H9 (cell line): ENCODE data around the gene TYRP1. TPM values are rescaled to one million over a fixed set of nuclear protein-coding genes. Genes with fewer than 3 reads are reported as not detected.

ENCODE experiments used
- DNase-seq: peaks from one replicate; pipeline ENCODE4 v3.0.0-alpha.2; 2017
- H2AFZ ChIP-seq: one replicate; pipeline ENCODE4 v1.6.1; 2013; ENCODE audit warnings: mild to moderate bottlenecking, low read length, control low read depth, moderate library complexity
- H2AK5ac ChIP-seq: 2 replicates; pipeline ENCODE4 v1.6.1; 2013; ENCODE audit warnings: low read length, control low read depth, mixed read lengths; ENCODE audit not compliant: insufficient read length
- H2BK120ac ChIP-seq: one replicate; pipeline ENCODE4 v1.6.1; 2013; ENCODE audit warnings: low read depth, mild to moderate bottlenecking, low read length, control low read depth, inconsistent platforms; ENCODE audit not compliant: poor library complexity, severe bottlenecking
- H2BK12ac ChIP-seq: 2 replicates; pipeline ENCODE4 v1.6.1; 2013; ENCODE audit warnings: low read length, control low read depth, mixed read lengths, low read depth; ENCODE audit not compliant: insufficient read length
- H2BK15ac ChIP-seq: 2 replicates; pipeline ENCODE4 v1.6.1; 2013; ENCODE audit warnings: low read depth, low read length, control low read depth
- H2BK20ac ChIP-seq: one replicate; pipeline ENCODE4 v1.6.1; 2013; ENCODE audit warnings: low read depth, mild to moderate bottlenecking, low read length, control low read depth, inconsistent platforms; ENCODE audit not compliant: poor library complexity, severe bottlenecking
- H2BK5ac ChIP-seq: 2 replicates; pipeline ENCODE4 v1.6.1; 2013; ENCODE audit warnings: low read length, control low read depth, mixed read lengths; ENCODE audit not compliant: insufficient read length
- H3K14ac ChIP-seq: 2 replicates; pipeline ENCODE4 v1.6.1; 2013; ENCODE audit warnings: low read length, control low read depth; ENCODE audit not compliant: insufficient read depth
- H3K18ac ChIP-seq: 2 replicates; pipeline ENCODE4 v1.6.1; 2013; ENCODE audit warnings: low read depth, mild to moderate bottlenecking, mixed read lengths, low read length, control low read depth; ENCODE audit not compliant: insufficient read length
- H3K23ac ChIP-seq: 2 replicates; pipeline ENCODE4 v1.6.1; 2013; ENCODE audit warnings: low read length, control low read depth, mixed read lengths, low read depth; ENCODE audit not compliant: insufficient read length
- H3K23me2 ChIP-seq: 2 replicates; pipeline ENCODE4 v1.6.1; 2013; ENCODE audit warnings: low read depth, mild to moderate bottlenecking, mixed read lengths, low read length, control low read depth; ENCODE audit not compliant: insufficient read length, poor library complexity, severe bottlenecking
- H3K27ac ChIP-seq: 2 replicates; pipeline ENCODE4 v1.5.1; 2013; ENCODE audit warnings: low read length, control low read depth, mixed read lengths, low read depth; ENCODE audit not compliant: insufficient read length
- H3K27me3 ChIP-seq: 2 replicates; pipeline ENCODE4 v1.6.1; 2013; ENCODE audit warnings: low read length, control low read depth, inconsistent platforms; ENCODE audit not compliant: insufficient read depth
- H3K4ac ChIP-seq: 2 replicates; pipeline ENCODE4 v1.6.1; 2013; ENCODE audit warnings: low read depth, mild to moderate bottlenecking, control low read depth, inconsistent platforms, low read length, moderate library complexity
- H3K4me1 ChIP-seq: 2 replicates; pipeline ENCODE4 v1.6.1; 2013; ENCODE audit warnings: low read length, control low read depth, inconsistent platforms; ENCODE audit not compliant: insufficient read depth
- H3K4me2 ChIP-seq: 2 replicates; pipeline ENCODE4 v1.6.1; 2013; ENCODE audit warnings: low read length, control low read depth, mixed read lengths; ENCODE audit not compliant: insufficient read length, insufficient read depth
- H3K56ac ChIP-seq: 2 replicates; pipeline ENCODE4 v1.6.1; 2013; ENCODE audit warnings: low read depth, mild to moderate bottlenecking, mixed read lengths, low read length, control low read depth; ENCODE audit not compliant: insufficient read length
- H3K79me1 ChIP-seq: 2 replicates; pipeline ENCODE4 v1.6.1; 2013; ENCODE audit warnings: low read depth, mild to moderate bottlenecking, moderate library complexity, low read length, control low read depth, inconsistent platforms; ENCODE audit not compliant: insufficient read depth, poor library complexity, severe bottlenecking
- H3K79me2 ChIP-seq: 2 replicates; pipeline ENCODE4 v1.6.1; 2013; ENCODE audit warnings: low read length, control low read depth, inconsistent platforms; ENCODE audit not compliant: insufficient read depth
- H3K9ac ChIP-seq: 2 replicates; pipeline ENCODE4 v1.6.1; 2013; ENCODE audit warnings: low read length, control low read depth, mixed read lengths; ENCODE audit not compliant: insufficient read length; ENCODE audit errors: extremely low read depth
- H3K9me3 ChIP-seq: one replicate; pipeline ENCODE4 v1.6.1; 2013; ENCODE audit warnings: low read depth, low read length, inconsistent platforms; ENCODE audit not compliant: control insufficient read depth
- H3T11ph ChIP-seq: one replicate; pipeline ENCODE4 v1.6.1; 2013; ENCODE audit warnings: mild to moderate bottlenecking, low read length, control low read depth, inconsistent platforms
- H4K20me1 ChIP-seq: one replicate; pipeline ENCODE4 v1.6.1; 2013; ENCODE audit not compliant: control insufficient read depth, insufficient read length, insufficient read depth
- H4K5ac ChIP-seq: 2 replicates; pipeline ENCODE4 v1.6.1; 2013; ENCODE audit warnings: low read depth, mild to moderate bottlenecking, mixed read lengths, low read length, control low read depth; ENCODE audit not compliant: insufficient read length
- H4K8ac ChIP-seq: replicated peaks from 2 replicates; pipeline ENCODE4 v1.6.1; 2013; ENCODE audit warnings: low read length, control low read depth, mixed read lengths, low read depth; ENCODE audit not compliant: insufficient read length
- H4K91ac ChIP-seq: 2 replicates; pipeline ENCODE4 v1.6.1; 2013; ENCODE audit warnings: low read depth, mild to moderate bottlenecking, moderate library complexity, mixed read lengths, low read length, control low read depth; ENCODE audit not compliant: insufficient read length
- H3K27ac Mint-ChIP-seq, 3 experiments: 2 replicates in 2 of 3; 3 replicates in 1 of 3; pipeline ENCODE4 v1.8.0; 2020 to 2021; ENCODE audit warnings: mixed read lengths in 3 of 3, mild to moderate bottlenecking in 1 of 3, moderate library complexity in 1 of 3
- H3K27me3 Mint-ChIP-seq: 2 replicates; pipeline ENCODE4 v1.8.0; 2021; ENCODE audit warnings: low read depth, mild to moderate bottlenecking, moderate library complexity, mixed read lengths
- H3K36me3 Mint-ChIP-seq, 3 experiments: 2 replicates in 2 of 3; 3 replicates in 1 of 3; pipeline ENCODE4 v1.8.0; 2020 to 2021; ENCODE audit warnings: low read depth in 3 of 3, mixed read lengths in 3 of 3; ENCODE audit not compliant: insufficient read depth in 1 of 3
- H3K4me1 Mint-ChIP-seq, 2 experiments: 2 replicates each; pipeline ENCODE4 v1.8.0; 2020; ENCODE audit warnings: mixed read lengths in 2 of 2
- H3K4me3 Mint-ChIP-seq, 2 experiments: 2 replicates in 1 of 2; 3 replicates in 1 of 2; pipeline ENCODE4 v1.8.0; 2020 to 2021; ENCODE audit warnings: mild to moderate bottlenecking in 2 of 2, mixed read lengths in 2 of 2, moderate library complexity in 1 of 2
- H3K9me3 Mint-ChIP-seq, 2 experiments: 2 replicates in 1 of 2; 3 replicates in 1 of 2; pipeline ENCODE4 v1.8.0; 2020; ENCODE audit warnings: mild to moderate bottlenecking in 2 of 2, mixed read lengths in 2 of 2, moderate library complexity in 1 of 2
- total RNA-seq: library from RNA; stranded (reverse); gene quantifications from 2 replicates; pipeline ENCODE4 v1.2.1, GENCODE V29; 2021
- TF ChIP-seq, protein P1 (sequence below): fragments of 200-600 bp; sonication (generic); conservative IDR thresholded peaks from 3 replicates; pipeline ENCODE4 v1.8.0; 2021; ENCODE audit warnings: antibody characterized with exemption, mild to moderate bottlenecking

The TYRP1 gene
- total RNA-seq, 1 experiment from 2014 or later, result not detected

GRCh38 chr9:12748954-12749353 is 55.8 kb downstream of the TYRP1 start:
- Mint-ChIP-seq H3K27me3 (no peaks in the 10 kb centered on the region; the same call in 1 of the 2 replicates), H3K36me3 (no peaks in the 10 kb centered on the region), H3K27ac (no peak overlapping the region), H3K4me3 (no peak overlapping the region), H3K4me1 (no peaks in the 10 kb centered on the region), H3K9me3 (no peaks in the 10 kb centered on the region)
- no peak overlapping the region for H3K18ac ChIP-seq
- H3K27ac ChIP-seq, result no peak overlapping the region
- no peak overlapping the region for H2BK120ac ChIP-seq
- H3K23ac ChIP-seq, result no peak overlapping the region
- no peak overlapping the region for H4K5ac ChIP-seq
- no peak overlapping the region for H2AFZ ChIP-seq
- H3K9ac ChIP-seq, result no peak overlapping the region
- H3K56ac ChIP-seq, result no peak overlapping the region
- no peak overlapping the region for H3K4ac ChIP-seq
- TF ChIP-seq, protein P1, sequence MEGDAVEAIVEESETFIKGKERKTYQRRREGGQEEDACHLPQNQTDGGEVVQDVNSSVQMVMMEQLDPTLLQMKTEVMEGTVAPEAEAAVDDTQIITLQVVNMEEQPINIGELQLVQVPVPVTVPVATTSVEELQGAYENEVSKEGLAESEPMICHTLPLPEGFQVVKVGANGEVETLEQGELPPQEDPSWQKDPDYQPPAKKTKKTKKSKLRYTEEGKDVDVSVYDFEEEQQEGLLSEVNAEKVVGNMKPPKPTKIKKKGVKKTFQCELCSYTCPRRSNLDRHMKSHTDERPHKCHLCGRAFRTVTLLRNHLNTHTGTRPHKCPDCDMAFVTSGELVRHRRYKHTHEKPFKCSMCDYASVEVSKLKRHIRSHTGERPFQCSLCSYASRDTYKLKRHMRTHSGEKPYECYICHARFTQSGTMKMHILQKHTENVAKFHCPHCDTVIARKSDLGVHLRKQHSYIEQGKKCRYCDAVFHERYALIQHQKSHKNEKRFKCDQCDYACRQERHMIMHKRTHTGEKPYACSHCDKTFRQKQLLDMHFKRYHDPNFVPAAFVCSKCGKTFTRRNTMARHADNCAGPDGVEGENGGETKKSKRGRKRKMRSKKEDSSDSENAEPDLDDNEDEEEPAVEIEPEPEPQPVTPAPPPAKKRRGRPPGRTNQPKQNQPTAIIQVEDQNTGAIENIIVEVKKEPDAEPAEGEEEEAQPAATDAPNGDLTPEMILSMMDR, result no peak
- no peaks in the 10 kb centered on the region for H3K9me3 ChIP-seq
- H2BK15ac ChIP-seq, result no peak overlapping the region
- no peak overlapping the region for H3K14ac ChIP-seq
- no peaks in the 10 kb centered on the region for H3K79me1 ChIP-seq
- no peak overlapping the region for H4K91ac ChIP-seq
- H3K79me2 ChIP-seq, result no peaks in the 10 kb centered on the region
- no peak overlapping the region for H2BK12ac ChIP-seq
- H4K8ac ChIP-seq, result no peak overlapping the region
- H4K20me1 ChIP-seq, result no peaks in the 10 kb centered on the region
- DNase-seq, result no peak
- H3K27me3 ChIP-seq, result no peaks in the 10 kb centered on the region
- H2BK5ac ChIP-seq, result no peak overlapping the region
- no peaks in the 10 kb centered on the region for H3K23me2 ChIP-seq
- H3K4me1 ChIP-seq, result no peaks in the 10 kb centered on the region
- no peak overlapping the region for H2AK5ac ChIP-seq
- H2BK20ac ChIP-seq, result no peak overlapping the region
- no peak overlapping the region for H3K4me2 ChIP-seq
- H3T11ph ChIP-seq, result no peak overlapping the region
